Measurements from ENCODE around the gene FAM177A1.
A peak's percentile ranks its signal among the peaks of the same experiment; 100 is the strongest.
"Not testable (repeated sequence)": the region's sequence is repeated elsewhere in the genome, so short reads cannot be mapped to it uniquely, and the experiment has no call there.

FAM177A1 gene

GRCh38 chr14:35061113-35061791 lies 15.2 kb downstream of the FAM177A1 start:
- peak; percentile 41 for DNase-seq (ENCODE audit: low spot score)

- not testable (repeated sequence) for DNase-seq (ENCODE audit: low spot score)
Observed at GRCh38 chr14:35065731-35066130, 19.7 kb downstream of the FAM177A1 start.

GRCh38 chr14:35068238-35069012 lies 22.4 kb downstream of the FAM177A1 start:
- DNase-seq (ENCODE audit: low spot score) = no peak

GRCh38 chr14:35072226-35072625 lies 26.2 kb downstream of the FAM177A1 start:
- no peak for DNase-seq (ENCODE audit: low spot score)

- no peak for DNase-seq (ENCODE audit: low spot score)
Observed at GRCh38 chr14:35073486-35073885, 27.4 kb downstream of the FAM177A1 start.

GRCh38 chr14:35078082-35078481 lies 32.0 kb downstream of the FAM177A1 start:
- DNase-seq (ENCODE audit: low spot score) = no peak

GRCh38 chr14:35079742-35080141 lies 33.7 kb downstream of the FAM177A1 start:
- DNase-seq (ENCODE audit: low spot score) = no peak

- DNase-seq (ENCODE audit: low spot score) = no peak
Observed at GRCh38 chr14:35083530-35084150, 37.6 kb downstream of the FAM177A1 start.

GRCh38 chr14:35085441-35085840 lies 39.4 kb downstream of the FAM177A1 start:
- DNase-seq (ENCODE audit: low spot score) = no peak

- no peak for DNase-seq (ENCODE audit: low spot score)
Observed at GRCh38 chr14:35088514-35088913, 42.4 kb downstream of the FAM177A1 start.

- DNase-seq (ENCODE audit: low spot score) = not testable (repeated sequence)
Observed at GRCh38 chr14:35094645-35095044, 48.6 kb downstream of the FAM177A1 start.

- DNase-seq (ENCODE audit: low spot score) = no peak
Observed at GRCh38 chr14:35107866-35108265, 61.8 kb downstream of the FAM177A1 start.

- DNase-seq (ENCODE audit: low spot score) = no peak
Observed at GRCh38 chr14:35112641-35113040, 66.6 kb downstream of the FAM177A1 start.

GRCh38 chr14:35113308-35113950 lies 67.4 kb downstream of the FAM177A1 start:
- DNase-seq (ENCODE audit: low spot score) = no peak

- no peak for DNase-seq (ENCODE audit: low spot score)
Observed at GRCh38 chr14:35114036-35114435, 68.0 kb downstream of the FAM177A1 start.

GRCh38 chr14:35116242-35116641 lies 70.2 kb downstream of the FAM177A1 start:
- DNase-seq (ENCODE audit: low spot score) = no peak

GRCh38 chr14:35117112-35117511 lies 71.0 kb downstream of the FAM177A1 start:
- DNase-seq (ENCODE audit: low spot score) = no peak

- no peak for DNase-seq (ENCODE audit: low spot score)
Observed at GRCh38 chr14:35121026-35121886, 75.2 kb downstream of the FAM177A1 start.

- peak; percentile 81 for DNase-seq (ENCODE audit: low spot score)
Observed at GRCh38 chr14:35121887-35122695, 76.0 kb downstream of the FAM177A1 start, which contains the start of the genes PPP2R3C and PRORP. TSS of gene PPP2R3C (minus strand) at chr14:35121990. CDS start at chr14:35121959, 31 bp downstream. TSS of gene PRORP (plus strand) at chr14:35122552. CDS start at chr14:35123246, 694 bp downstream.

GRCh38 chr14:35122696-35123387 lies 76.8 kb downstream of the FAM177A1 start:
- peak; percentile 36 for DNase-seq (ENCODE audit: low spot score)
